Measurements from ENCODE around the gene IER5L.

IER5L gene

GRCh38 chr9:129177791-129178567 lies at the start of gene IER5L:
IER5L (minus strand) TSS chr9:129178261; CDS start chr9:129178052, 209 bp downstream.
- Histone ChIP-seq H3K27me3 (replicated peaks) (no peaks in the 10 kb centered on the region), H3K4me3 (ENCODE audit: low read depth, low read length) (peak within 1 kb of the TSS; percentile 94), H3K27ac (peak within 1 kb of the TSS; percentile 97), H3K36me3 (replicated peaks) (peaks cover 9% of the 10 kb centered on the region)
- peak; percentile 94 for DNase-seq
- TF ChIP-seq CTCF (IDR thresholded peaks at IDR 0.05; ENCODE audit: low read depth, low read length, missing control alignments), result no peak
- in situ Hi-C loops (cut with HindIII; ENCODE audit: low pct_ligation_motif_present, low sequenced_read_pairs), result no loop called here

- Histone ChIP-seq H3K27ac (no peak overlapping the region), H3K27me3 (replicated peaks) (no peaks in the 10 kb centered on the region), H3K4me3 (ENCODE audit: low read depth, low read length) (no peak overlapping the region), H3K36me3 (replicated peaks) (no peaks in the 10 kb centered on the region)
- in situ Hi-C loops (cut with HindIII; ENCODE audit: low pct_ligation_motif_present, low sequenced_read_pairs), result no loop called here
- no peak for TF ChIP-seq CTCF (IDR thresholded peaks at IDR 0.05; ENCODE audit: low read depth, low read length, missing control alignments)
- no peak for DNase-seq
These were observed 49.8 kb upstream of the IER5L start for GRCh38 chr9:129227843-129228189.

GRCh38 chr9:129225815-129226214 lies 47.8 kb upstream of the IER5L start:
- in situ Hi-C loops (cut with HindIII; ENCODE audit: low pct_ligation_motif_present, low sequenced_read_pairs), result no loop called here
- Histone ChIP-seq H3K27ac (no peak overlapping the region), H3K36me3 (replicated peaks) (no peaks in the 10 kb centered on the region), H3K27me3 (replicated peaks) (no peaks in the 10 kb centered on the region), H3K4me3 (ENCODE audit: low read depth, low read length) (no peak overlapping the region)
- TF ChIP-seq CTCF (IDR thresholded peaks at IDR 0.05; ENCODE audit: low read depth, low read length, missing control alignments), result no peak
- peak; percentile 79 for DNase-seq

GRCh38 chr9:129225490-129225778 lies 47.4 kb upstream of the IER5L start:
- Histone ChIP-seq H3K27ac (no peak overlapping the region), H3K36me3 (replicated peaks) (no peaks in the 10 kb centered on the region), H3K27me3 (replicated peaks) (no peaks in the 10 kb centered on the region), H3K4me3 (ENCODE audit: low read depth, low read length) (no peak overlapping the region)
- in situ Hi-C loops (cut with HindIII; ENCODE audit: low pct_ligation_motif_present, low sequenced_read_pairs), result no loop called here
- no peak for DNase-seq
- TF ChIP-seq CTCF (IDR thresholded peaks at IDR 0.05; ENCODE audit: low read depth, low read length, missing control alignments), result no peak

- DNase-seq, result no peak
- no peaks in the 10 kb centered on the region for H3K36me3 ChIP-seq (replicated peaks)
- in situ Hi-C loops (cut with HindIII; ENCODE audit: low pct_ligation_motif_present, low sequenced_read_pairs), result no loop called here
- no peak overlapping the region for H3K27ac ChIP-seq
- H3K4me3 ChIP-seq (ENCODE audit: low read depth, low read length), result no peak overlapping the region
- no peaks in the 10 kb centered on the region for H3K27me3 ChIP-seq (replicated peaks)
- TF ChIP-seq CTCF (IDR thresholded peaks at IDR 0.05; ENCODE audit: low read depth, low read length, missing control alignments), result no peak
These were observed 46.8 kb upstream of the IER5L start for GRCh38 chr9:129224618-129225489.
